Measurements from ENCODE around the gene ISCA2. TPM values are rescaled to one million over a fixed set of nuclear protein-coding genes. Genes with fewer than 3 reads are reported as not detected.

ISCA2 gene
- total RNA-seq, 1 experiment from 2014 or later, result 37.5 TPM

- H2BK15ac ChIP-seq (ENCODE audit: low read depth, low read length), result no peak overlapping the region
- no peak overlapping the region for H3K4ac ChIP-seq (ENCODE audit: low read depth, low read length)
- no peaks in the 10 kb centered on the region for H3K27me3 ChIP-seq (ENCODE audit: insufficient read depth, low read length)
- no peaks in the 10 kb centered on the region for H4K20me1 ChIP-seq (ENCODE audit: control insufficient read depth, insufficient read depth, insufficient read length)
- no peak overlapping the region for H3K27ac ChIP-seq (ENCODE audit: insufficient read length, low read depth, low read length)
- Mint-ChIP-seq H3K4me1 (peaks cover 31 to 38% of the 10 kb centered on the region in 2 experiments), H3K9me3 (no peaks in the 10 kb centered on the region), H3K27ac (peak overlapping the region; percentile 93 to 98 (median 94); a peak in 6 of 7 replicates), H3K4me3 (peak overlapping the region in 1 of 2 experiments; percentile 62; a peak in 1 of 5 replicates), H3K36me3 (ENCODE audit: insufficient read depth in 1 of 3, low read depth in 3 of 3) (peaks cover 1 to 5% (median 4%) of the 10 kb centered on the region in 3 experiments; a peak in 6 of 7 replicates), H3K27me3 (ENCODE audit: low read depth) (no peaks in the 10 kb centered on the region)
- no peak overlapping the region for H2AK5ac ChIP-seq (ENCODE audit: insufficient read length, low read length)
- no peak overlapping the region for H2BK12ac ChIP-seq (ENCODE audit: insufficient read length, low read depth, low read length)
- no peaks in the 10 kb centered on the region; the same call in 1 of the 2 replicates for H3K4me1 ChIP-seq (ENCODE audit: insufficient read depth, low read length)
- H3K9me3 ChIP-seq (ENCODE audit: control insufficient read depth, low read depth, low read length), result no peaks in the 10 kb centered on the region
- peak overlapping the region; percentile 51 for H3K18ac ChIP-seq (ENCODE audit: insufficient read length, low read depth, low read length)
- H3K23me2 ChIP-seq (ENCODE audit: insufficient read length, low read depth, low read length, poor library complexity, severe bottlenecking), result no peaks in the 10 kb centered on the region
- WGBS (ENCODE audit: extremely low coverage, insufficient read length, low lambda C conversion rate), result no CpG with 5 or more reads among the region's 16 CpGs
- peak overlapping the region; percentile 87 for H2BK120ac ChIP-seq (ENCODE audit: low read depth, low read length, poor library complexity, severe bottlenecking)
- H2AFZ ChIP-seq (ENCODE audit: low read length), result no peak overlapping the region
- peak overlapping the region; percentile 46; the same call in 1 of the 2 replicates for H3K14ac ChIP-seq (ENCODE audit: insufficient read depth, low read length)
- H4K8ac ChIP-seq (replicated peaks; ENCODE audit: insufficient read length, low read depth, low read length), result no peak overlapping the region
- peak; percentile 82 for TF ChIP-seq CTCF (conservative IDR thresholded peaks at IDR 0.05)
- H2BK5ac ChIP-seq (ENCODE audit: insufficient read length, low read length), result no peak overlapping the region
- no peak overlapping the region for H3K23ac ChIP-seq (ENCODE audit: insufficient read length, low read depth, low read length)
- H3T11ph ChIP-seq (ENCODE audit: low read length), result no peak overlapping the region
- no peaks in the 10 kb centered on the region for H3K79me2 ChIP-seq (ENCODE audit: insufficient read depth, low read length)
- H4K91ac ChIP-seq (ENCODE audit: insufficient read length, low read depth, low read length), result no peak overlapping the region
- H3K79me1 ChIP-seq (ENCODE audit: insufficient read depth, low read depth, low read length, poor library complexity, severe bottlenecking), result no peaks in the 10 kb centered on the region
- H3K56ac ChIP-seq (ENCODE audit: insufficient read length, low read depth, low read length), result no peak overlapping the region
- no peak overlapping the region for H3K9ac ChIP-seq (ENCODE audit: extremely low read depth, insufficient read length, low read length)
- no peak overlapping the region for H2BK20ac ChIP-seq (ENCODE audit: low read depth, low read length, poor library complexity, severe bottlenecking)
- H4K5ac ChIP-seq (ENCODE audit: insufficient read length, low read depth, low read length), result no peak overlapping the region
- peak; percentile 90 for DNase-seq
- no peak overlapping the region for H3K4me2 ChIP-seq (ENCODE audit: insufficient read depth, insufficient read length, low read length)
These were observed 7.6 kb downstream of the ISCA2 start for GRCh38 chr14:74501135-74501614.
